RKO (cell line): ENCODE data around the gene USP48.
"Not testable (repeated sequence)": the region's sequence is repeated elsewhere in the genome, so short reads cannot be mapped to it uniquely, and the experiment has no call there.

Source experiments
- DNase-seq: peaks from one replicate; pipeline ENCODE4 v3.0.0-alpha.2; 2016; ENCODE audit warnings: low spot score

The USP48 gene

GRCh38 chr1:21774835-21775549 is 8.0 kb downstream of the USP48 start:
- no peak for DNase-seq

- no peak for DNase-seq
Measured at GRCh38 chr1:21773585-21773984, 9.4 kb downstream of the USP48 start.

GRCh38 chr1:21771672-21772071 is 11.3 kb downstream of the USP48 start:
- DNase-seq, result not testable (repeated sequence)

GRCh38 chr1:21770602-21771001 is 12.3 kb downstream of the USP48 start:
- not testable (repeated sequence) for DNase-seq

DNA sequence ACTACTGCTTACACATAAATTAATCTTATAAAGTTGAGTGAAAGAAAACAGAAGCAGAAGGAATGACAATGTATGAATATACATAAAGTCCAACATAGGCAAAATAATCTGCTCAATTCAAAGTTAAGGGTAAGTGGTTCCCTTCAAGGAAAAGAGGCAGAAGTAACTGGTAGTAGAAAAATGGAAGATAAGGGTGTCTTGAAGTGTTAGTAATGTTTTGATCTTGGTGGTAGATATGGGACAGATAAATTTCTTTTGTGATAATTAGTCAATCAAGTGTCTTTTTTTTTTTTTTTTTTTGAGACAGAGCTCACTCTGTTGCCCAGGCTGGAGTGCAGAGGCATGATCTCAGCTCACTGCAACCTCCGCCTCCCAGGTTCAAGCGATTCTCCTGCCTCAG is 12.7 kb downstream of the USP48 start:
- DNase-seq, result no peak

GRCh38 chr1:21767106-21767505 is 15.8 kb downstream of the USP48 start:
- DNase-seq, result not testable (repeated sequence)

DNA sequence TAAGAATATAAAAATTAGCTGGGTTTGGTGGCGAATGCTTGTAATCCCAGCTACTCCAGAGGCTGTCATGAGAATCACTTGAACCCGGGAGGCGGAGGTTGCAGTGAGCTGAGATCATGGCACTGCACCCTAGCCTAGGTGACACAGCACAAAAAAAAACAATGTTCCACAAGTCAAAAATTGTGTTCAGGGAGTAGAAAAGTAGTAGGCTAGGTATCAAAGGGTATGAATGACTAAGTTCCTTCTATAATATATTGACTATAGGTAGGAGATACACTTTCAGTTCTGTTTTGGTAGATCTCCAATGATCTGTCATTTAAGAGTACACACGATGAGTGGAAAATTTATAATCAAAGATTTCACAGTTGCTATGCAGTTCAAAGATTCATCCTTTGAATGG is 16.7 kb downstream of the USP48 start:
- no peak for DNase-seq

DNA sequence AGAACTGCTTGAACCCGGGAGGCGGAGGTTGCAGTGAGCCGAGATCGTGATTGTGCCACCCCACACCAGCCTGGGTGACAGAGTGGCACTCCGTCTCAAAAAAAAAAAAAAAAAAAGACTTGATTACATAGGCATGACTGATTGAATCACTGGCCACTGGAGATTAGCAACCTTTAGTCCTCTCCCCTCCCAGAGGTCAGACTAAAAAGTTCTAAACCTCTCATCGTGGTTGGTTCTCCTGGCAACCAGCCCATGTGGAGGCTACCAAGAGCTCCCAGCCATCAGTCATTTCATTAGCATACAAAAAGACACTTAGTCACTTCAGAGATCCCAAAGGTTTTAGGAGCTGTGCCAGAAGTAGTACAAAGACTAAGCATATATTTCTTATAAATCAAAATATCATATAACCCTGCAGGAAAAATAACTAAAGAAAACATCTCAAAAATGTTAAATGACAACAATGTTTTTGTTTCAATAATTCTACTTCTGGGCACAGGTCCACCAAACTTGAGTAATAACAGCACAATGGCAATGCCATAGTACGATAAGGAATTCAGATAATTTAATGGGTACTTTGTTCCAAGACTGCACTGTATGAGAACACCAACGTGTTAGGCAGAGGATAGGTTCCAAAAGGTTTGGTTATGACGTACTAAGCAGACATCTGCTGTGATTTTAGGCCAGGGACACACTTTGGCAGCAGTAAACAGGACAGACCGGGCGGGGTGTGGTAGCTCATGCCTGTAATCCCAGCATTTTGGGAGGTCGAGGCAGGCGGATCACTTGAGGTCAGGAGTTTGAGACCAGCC is 18.1 kb downstream of the USP48 start:
- DNase-seq, result peak; percentile 66

GRCh38 chr1:21763694-21764419 is 19.1 kb downstream of the USP48 start:
- no peak for DNase-seq

DNA sequence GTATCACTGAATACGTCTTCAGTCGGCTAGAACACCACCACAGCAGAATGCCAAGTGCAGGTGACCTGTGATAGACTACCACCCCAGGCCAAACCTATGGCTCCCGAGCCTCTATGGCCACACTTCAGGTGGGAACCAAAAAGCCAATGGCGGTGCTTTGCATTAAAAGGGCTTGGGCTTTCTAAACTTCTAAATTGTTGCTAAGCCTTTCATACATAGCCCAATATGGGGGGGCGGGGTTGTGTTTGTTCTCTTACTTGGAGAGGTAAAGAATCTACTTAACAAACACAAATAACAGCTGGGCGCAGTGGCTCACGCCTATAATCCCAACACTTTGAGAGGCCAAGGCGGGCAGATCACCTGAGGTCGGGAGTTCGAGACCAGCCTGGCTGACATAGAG is 19.7 kb downstream of the USP48 start:
- no peak for DNase-seq

DNA sequence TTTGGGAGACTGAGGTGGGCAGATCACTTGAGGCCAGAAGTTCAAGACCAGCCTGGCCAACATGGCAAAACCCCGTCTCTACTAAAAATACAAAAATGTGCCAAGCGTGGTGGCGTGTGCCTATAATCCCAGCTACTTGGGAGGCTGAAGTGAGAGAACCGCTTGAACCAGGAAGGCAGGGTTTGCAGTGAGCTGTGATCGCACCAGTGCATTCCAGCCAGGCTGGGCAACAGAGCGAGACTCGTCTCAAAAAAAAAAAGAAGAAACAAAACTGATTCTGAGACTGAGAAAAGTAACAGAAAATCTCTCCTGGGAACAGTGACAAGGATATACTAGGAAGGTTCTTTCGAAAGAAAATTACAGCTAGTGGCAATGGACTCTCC is 20.9 kb downstream of the USP48 start:
- DNase-seq, result no peak

- no peak for DNase-seq
Measured at GRCh38 chr1:21761052-21761451, 21.9 kb downstream of the USP48 start.

GRCh38 chr1:21759818-21760217 is 23.1 kb downstream of the USP48 start:
- no peak for DNase-seq

GRCh38 chr1:21759182-21759581 is 23.8 kb downstream of the USP48 start:
- DNase-seq, result no peak

GRCh38 chr1:21758614-21759013 is 24.3 kb downstream of the USP48 start:
- no peak for DNase-seq

DNA sequence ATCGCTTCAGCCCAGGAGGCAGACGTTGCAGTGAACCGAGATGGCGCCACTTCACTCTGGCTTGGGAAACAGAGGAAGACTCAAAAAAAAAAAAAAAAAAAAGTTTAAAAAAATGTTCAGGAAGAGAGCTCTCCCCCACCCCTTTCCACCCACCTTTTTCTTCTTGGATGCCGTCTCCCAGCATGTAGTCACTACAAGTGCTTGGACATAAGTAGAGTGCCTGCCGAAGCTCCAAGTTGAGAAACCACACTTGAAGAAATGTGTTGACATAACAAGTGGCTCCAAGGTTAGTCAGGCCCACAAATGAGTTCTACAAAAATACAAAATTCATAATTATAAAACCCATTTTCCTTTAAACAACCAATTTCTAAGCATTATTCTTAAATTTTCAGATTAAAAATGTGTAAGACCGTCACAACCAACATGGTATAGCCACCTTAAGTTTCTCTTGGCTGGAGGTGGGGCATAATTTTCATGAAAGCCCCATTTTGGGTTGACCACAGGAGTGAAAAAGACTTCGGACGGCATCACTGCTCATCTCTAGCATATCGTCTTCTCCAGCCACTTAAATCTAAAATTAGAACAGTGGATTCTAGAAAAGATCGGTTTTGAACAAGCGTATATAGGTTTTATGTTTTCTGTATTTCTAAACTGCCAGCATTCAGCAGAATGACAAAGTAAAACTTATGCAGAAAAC is 26.4 kb downstream of the USP48 start:
- DNase-seq, result no peak

GRCh38 chr1:21755067-21755466 is 27.9 kb downstream of the USP48 start:
- no peak for DNase-seq

DNA sequence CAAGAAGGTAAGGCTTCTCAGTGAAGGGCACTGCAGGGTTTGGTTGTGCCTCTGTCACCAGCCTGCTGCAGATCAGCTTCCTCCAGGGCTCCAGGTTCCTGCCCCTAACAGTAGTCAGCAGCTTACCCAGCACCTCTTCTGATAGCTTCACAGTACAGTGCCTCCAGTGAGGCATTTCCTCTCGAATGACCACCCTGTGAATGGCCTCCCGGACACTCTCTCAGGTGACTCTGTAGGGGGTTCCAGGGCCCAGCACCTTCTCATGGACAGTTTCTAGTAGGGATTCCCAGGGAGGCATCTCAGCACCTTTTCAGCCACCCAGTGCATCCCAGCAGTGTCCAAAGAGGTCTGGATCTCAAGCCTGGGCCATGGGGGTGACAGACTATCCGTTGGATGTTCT is 28.4 kb downstream of the USP48 start:
- DNase-seq, result no peak

GRCh38 chr1:21752186-21752585 is 30.8 kb downstream of the USP48 start:
- DNase-seq, result no peak

DNA sequence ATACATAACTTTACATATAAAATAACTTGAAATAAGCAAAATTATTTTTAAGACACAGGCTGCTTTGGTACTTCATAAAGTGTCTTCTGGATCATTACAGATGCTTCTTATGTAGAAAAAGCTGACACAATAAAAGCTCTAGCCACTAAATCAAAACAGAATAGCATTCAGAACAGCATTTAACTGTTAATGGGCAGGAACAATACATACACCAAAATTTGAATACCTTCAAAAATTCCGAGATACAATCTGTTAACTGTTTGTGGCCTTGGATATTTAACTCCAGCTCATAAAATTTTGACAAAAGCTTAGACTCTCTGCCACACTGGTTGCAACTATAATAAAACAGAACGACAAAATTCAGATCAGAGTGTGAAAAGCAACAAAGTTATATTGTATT is 31.7 kb downstream of the USP48 start:
- DNase-seq, result no peak

GRCh38 chr1:21750841-21751240 is 32.1 kb downstream of the USP48 start:
- no peak for DNase-seq

GRCh38 chr1:21749859-21750468 is 33.0 kb downstream of the USP48 start:
- DNase-seq, result no peak
